ENCODE results near the gene KNG1. TPM values are rescaled to one million over a fixed set of nuclear protein-coding genes. Genes with fewer than 3 reads are reported as not detected.

Gene KNG1
- total RNA-seq, 1 experiment from 2014 or later: not detected

DNA sequence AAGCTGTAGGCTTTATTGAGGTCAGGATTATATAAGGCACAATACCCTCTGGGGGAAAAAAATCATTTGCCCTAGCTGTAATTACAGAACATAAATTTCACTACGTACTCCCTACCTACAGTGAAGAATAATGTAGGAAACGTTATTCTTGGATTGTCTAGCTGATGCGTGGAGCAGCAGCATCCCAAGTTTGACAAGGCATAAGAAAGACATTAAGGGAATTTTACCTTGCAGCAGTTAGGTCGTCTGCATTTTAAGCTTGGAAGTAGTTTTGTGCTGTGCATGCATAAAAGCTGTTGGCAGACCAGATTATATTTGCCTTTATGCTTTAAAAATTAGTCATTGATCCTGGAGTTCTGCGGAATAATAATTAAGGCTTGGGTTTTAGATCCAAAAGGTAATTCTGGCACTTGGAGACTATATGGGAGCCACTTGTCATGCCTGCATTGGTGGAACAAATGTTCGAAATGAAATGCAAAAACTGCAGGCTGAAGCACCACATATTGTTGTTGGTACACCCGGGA is 68.4 kb downstream of the KNG1 start:
- H3K9me3 ChIP-seq: no peaks in the 10 kb centered on the region
- H3K36me3 ChIP-seq: peaks cover 70% of the 10 kb centered on the region
- H3K4me3 ChIP-seq: peak overlapping the region; percentile 97
- no peak for DNase-seq
- H3K27me3 ChIP-seq: no peaks in the 10 kb centered on the region

DNA sequence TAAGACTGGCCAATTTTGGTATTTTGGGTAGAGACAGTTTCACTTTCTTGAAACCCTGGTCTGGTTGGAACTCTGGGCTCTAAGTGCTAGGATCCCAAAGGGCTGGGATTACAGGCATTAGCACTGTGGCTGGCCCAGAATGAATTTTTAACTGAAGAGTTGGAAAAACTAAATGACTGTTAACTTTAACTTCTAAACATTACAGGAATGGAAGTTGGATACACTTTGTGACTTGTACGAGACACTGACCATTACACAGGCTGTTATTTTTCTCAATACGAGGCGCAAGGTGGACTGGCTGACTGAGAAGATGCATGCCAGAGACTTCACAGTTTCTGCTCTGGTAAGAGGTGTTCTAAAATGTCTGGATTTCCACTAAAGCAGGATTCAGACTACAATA is 69.8 kb downstream of the KNG1 start:
- Histone ChIP-seq H3K27me3 (no peaks in the 10 kb centered on the region), H3K9me3 (no peaks in the 10 kb centered on the region), H3K4me3 (peak overlapping the region; percentile 97), H3K36me3 (peaks cover 79% of the 10 kb centered on the region)
- no peak for DNase-seq

DNA sequence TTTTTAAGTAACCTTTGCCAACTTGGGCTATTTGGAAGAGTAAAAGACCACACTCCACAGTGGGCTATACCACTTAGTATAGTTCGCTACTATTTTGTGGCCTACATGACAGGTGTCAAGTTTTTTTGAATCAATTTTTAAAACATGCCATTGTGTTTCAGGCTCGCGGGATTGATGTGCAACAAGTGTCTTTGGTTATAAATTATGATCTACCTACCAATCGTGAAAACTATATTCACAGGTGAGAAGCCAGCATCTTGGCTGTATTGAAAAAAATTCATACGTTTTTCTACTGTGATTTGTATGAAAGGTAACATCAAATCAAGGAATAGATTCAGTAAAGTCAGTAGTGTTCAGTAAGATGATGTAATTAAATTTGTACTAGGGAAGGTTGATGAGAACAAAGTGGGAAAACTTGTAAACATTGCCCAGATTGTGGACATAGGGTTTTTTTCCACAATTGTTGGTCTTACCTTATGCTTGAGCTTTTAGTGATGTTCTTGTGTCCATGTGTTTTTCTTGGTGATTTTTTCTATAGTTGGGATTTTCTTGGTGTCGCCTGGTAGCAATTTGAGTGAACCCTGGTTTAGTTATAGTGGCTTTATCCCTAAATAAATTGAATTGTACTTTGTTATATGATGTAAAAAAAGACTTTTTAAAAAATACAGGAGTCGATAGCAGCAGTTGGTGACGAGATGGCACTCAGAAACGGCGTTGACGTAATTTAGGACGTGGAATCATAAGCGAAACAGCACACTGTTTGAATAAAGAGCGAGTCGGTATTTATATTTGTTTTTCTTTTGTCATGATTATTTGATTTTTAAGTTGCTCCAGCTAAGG is 70.7 kb downstream of the KNG1 start:
- H3K27me3 ChIP-seq: no peaks in the 10 kb centered on the region
- peak overlapping the region; percentile 97 for H3K4me3 ChIP-seq
- no peak for DNase-seq
- no peaks in the 10 kb centered on the region for H3K9me3 ChIP-seq
- H3K36me3 ChIP-seq: peaks cover 88% of the 10 kb centered on the region

DNA sequence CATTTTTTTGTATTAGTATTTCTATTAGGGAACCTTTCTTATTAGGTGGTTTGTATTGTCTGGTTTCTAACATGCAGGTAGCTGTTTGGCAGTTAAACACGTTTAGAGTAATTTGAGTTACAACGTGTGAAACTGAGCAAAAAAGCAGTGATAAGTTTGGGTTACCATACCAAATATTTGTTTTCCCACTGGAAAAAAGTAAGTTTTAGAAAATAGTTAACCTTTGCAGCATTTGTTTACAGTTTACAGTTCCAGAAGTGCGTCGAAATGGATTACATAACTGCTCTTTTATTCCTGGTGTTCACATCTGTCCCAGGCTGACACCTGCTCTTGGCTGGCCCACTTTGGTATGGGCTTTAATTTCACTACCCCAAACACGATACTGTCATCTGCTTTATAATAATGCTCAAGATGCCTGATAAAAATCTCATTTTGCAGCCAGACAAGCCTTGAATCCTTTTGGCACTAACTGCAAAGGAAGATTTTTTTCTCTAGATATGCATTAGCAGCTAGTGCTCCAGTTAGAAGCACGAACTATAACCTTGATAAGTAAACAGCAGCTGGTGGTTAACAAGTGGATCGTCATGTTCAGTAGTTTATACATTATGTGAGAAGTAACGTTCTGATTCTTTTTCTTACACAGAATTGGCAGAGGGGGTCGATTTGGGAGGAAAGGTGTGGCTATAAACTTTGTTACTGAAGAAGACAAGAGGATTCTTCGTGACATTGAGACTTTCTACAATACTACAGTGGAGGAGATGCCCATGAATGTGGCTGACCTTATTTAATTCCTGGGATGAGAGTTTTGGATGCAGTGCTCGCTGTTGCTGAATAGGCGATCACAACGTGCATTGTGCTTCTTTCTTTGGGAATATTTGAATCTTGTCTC is 71.6 kb downstream of the KNG1 start:
- H3K9me3 ChIP-seq: no peaks in the 10 kb centered on the region
- DNase-seq: no peak
- H3K4me3 ChIP-seq: peak overlapping the region; percentile 97
- peaks cover 91% of the 10 kb centered on the region for H3K36me3 ChIP-seq
- no peaks in the 10 kb centered on the region for H3K27me3 ChIP-seq

- H3K36me3 ChIP-seq: peaks cover 91% of the 10 kb centered on the region
- no peak overlapping the region for H3K4me3 ChIP-seq
- no peaks in the 10 kb centered on the region for H3K27me3 ChIP-seq
- DNase-seq: no peak
- H3K9me3 ChIP-seq: no peaks in the 10 kb centered on the region
Observed at GRCh38 chr3:186789554-186790260, 72.5 kb downstream of the KNG1 start.

GRCh38 chr3:186790261-186790981 is 73.3 kb downstream of the KNG1 start:
- Histone ChIP-seq H3K27me3 (no peaks in the 10 kb centered on the region), H3K4me3 (no peak overlapping the region), H3K36me3 (peaks cover 91% of the 10 kb centered on the region), H3K9me3 (no peaks in the 10 kb centered on the region)
- peak; percentile 28 for DNase-seq

Other genes with a start within 250 kb of the KNG1 start
- 0.66 TPM in 1 of 2 replicates, not detected in the other for gene CRYGS, start 173.0 kb upstream of the KNG1 start, total RNA-seq (2014; rRNA removed; shearing (Covaris generic); ENCODE audit: low replicate concordance)
- 21.5 and 24.1 TPM in 2 replicates for gene TBCCD1, start 150.0 kb upstream of the KNG1 start, total RNA-seq (2014; rRNA removed; shearing (Covaris generic); ENCODE audit: low replicate concordance)
- gene DNAJB11, start 146.6 kb upstream of the KNG1 start, total RNA-seq (2014; rRNA removed; shearing (Covaris generic); ENCODE audit: low replicate concordance): 63.1 and 86.8 TPM in 2 replicates
- not detected in 2 replicates for gene AHSG, start 104.3 kb upstream of the KNG1 start, total RNA-seq (2014; rRNA removed; shearing (Covaris generic); ENCODE audit: low replicate concordance)
- gene FETUB, start 77.0 kb upstream of the KNG1 start, total RNA-seq (2014; rRNA removed; shearing (Covaris generic); ENCODE audit: low replicate concordance): not detected in 2 replicates
- gene HRG, start 51.3 kb upstream of the KNG1 start, total RNA-seq (2014; rRNA removed; shearing (Covaris generic); ENCODE audit: low replicate concordance): not detected in 2 replicates
- gene EIF4A2, start 66.2 kb downstream of the KNG1 start, total RNA-seq (2014; rRNA removed; shearing (Covaris generic); ENCODE audit: low replicate concordance): 340 and 530 TPM in 2 replicates
- gene RFC4, start 89.1 kb downstream of the KNG1 start, total RNA-seq (2014; rRNA removed; shearing (Covaris generic); ENCODE audit: low replicate concordance): 51.6 and 65.3 TPM in 2 replicates
- gene ADIPOQ, start 125.4 kb downstream of the KNG1 start, total RNA-seq (2014; rRNA removed; shearing (Covaris generic); ENCODE audit: low replicate concordance): not detected in 2 replicates
- 5.6 and 9.4 TPM in 2 replicates for gene ST6GAL1, start 213.2 kb downstream of the KNG1 start, total RNA-seq (2014; rRNA removed; shearing (Covaris generic); ENCODE audit: low replicate concordance)

Measured in MG63 (cell line).